ENCODE results near the gene AJAP1. TPM values are rescaled to one million over a fixed set of nuclear protein-coding genes. Genes with fewer than 3 reads are reported as not detected.

AJAP1 gene
- total and polyA plus RNA-seq, 2 experiments from 2014 or later: not detected

- TF ChIP-seq ZNF462 (CRISPR knock-in tag; IDR thresholded peaks at IDR 0.05): no peak
These were observed 26.6 kb downstream of the AJAP1 start (continued) for GRCh38 chr1:4681026-4681425.

- Mint-ChIP-seq H3K4me3 (no peak overlapping the region), H3K36me3 (ENCODE audit: low read depth) (peaks cover 22% of the 10 kb centered on the region), H3K4me1 (peaks cover 23% of the 10 kb centered on the region), H3K9me3 (peaks cover 22% of the 10 kb centered on the region), H3K27me3 (ENCODE audit: insufficient read depth, low read depth, poor library complexity) (peaks cover 3% of the 10 kb centered on the region), H3K27ac (no peak overlapping the region)
- Histone ChIP-seq H3K36me3 (ENCODE audit: insufficient read depth) (no peaks in the 10 kb centered on the region; the same call in 1 of the 2 replicates), H3K4me1 (ENCODE audit: insufficient read depth) (no peaks in the 10 kb centered on the region), H3F3A (replicated peaks; ENCODE audit: low read depth) (no peaks in the 10 kb centered on the region), H3K27me3 (ENCODE audit: insufficient read depth) (no peaks in the 10 kb centered on the region), H2AFZ (no peak overlapping the region), H3K27ac (ENCODE audit: low read depth) (no peak overlapping the region), H3K4me3 (no peak overlapping the region), H3K9me2 (ENCODE audit: insufficient read depth) (no peaks in the 10 kb centered on the region), H3K79me2 (replicated peaks; ENCODE audit: insufficient read depth) (no peaks in the 10 kb centered on the region), H4K20me1 (replicated peaks; ENCODE audit: insufficient read depth) (no peaks in the 10 kb centered on the region), H3K4me2 (no peak overlapping the region)
- DNase-seq (ENCODE audit: low spot score): no peak
- ATAC-seq: no peak
- TF ChIP-seq NANOG (IDR thresholded peaks at IDR 0.05; ENCODE audit: borderline replicate concordance): no peak
- TF ChIP-seq CREB1 (CRISPR knock-in tag; IDR thresholded peaks at IDR 0.05; ENCODE audit: low read depth): no peak
- TF ChIP-seq POLR2AphosphoS5 (IDR thresholded peaks at IDR 0.05; ENCODE audit: low read depth): no peak
- no peak for TF ChIP-seq ZNF331 (CRISPR knock-in tag; IDR thresholded peaks at IDR 0.05; ENCODE audit: low read depth)
- TF ChIP-seq STAT1 (IDR thresholded peaks at IDR 0.05; ENCODE audit: unreplicated experiment): no peak
- no peak for TF ChIP-seq ETS1 (IDR thresholded peaks at IDR 0.05)
- no peak for TF ChIP-seq EZH2phosphoT487 (IDR thresholded peaks at IDR 0.05; ENCODE audit: unreplicated experiment)
- TF ChIP-seq JUNB (IDR thresholded peaks at IDR 0.05; ENCODE audit: unreplicated experiment): no peak
- TF ChIP-seq ZNF114 (CRISPR knock-in tag; IDR thresholded peaks at IDR 0.05): no peak
These were observed 28.3 kb downstream of the AJAP1 start for GRCh38 chr1:4682607-4683220.

Measured in GM23338 (cell line).